Activated CD4-positive, alpha-beta T cell treated with anti-CD3 and anti-CD28 coated beads, Interleukin-2, amount 50 U/mL, for 4 hours (primary cell): ENCODE results near the gene NR5A1.

Source experiments
- DNase-seq, 2 experiments: peaks; one replicate each; pipeline ENCODE4 v3.0.0-alpha.2; 2020

NR5A1 gene

GRCh38 chr9:124513376-124513994 is 6.3 kb upstream of the NR5A1 start:
- no peak for DNase-seq

- no peak for DNase-seq
Observed at GRCh38 chr9:124512806-124513204, 5.6 kb upstream of the NR5A1 start.

- DNase-seq: no peak
Observed at GRCh38 chr9:124511891-124512805, 4.9 kb upstream of the NR5A1 start.

GRCh38 chr9:124511426-124511840 is 4.2 kb upstream of the NR5A1 start:
- no peak for DNase-seq

GRCh38 chr9:124510650-124511425 is 3.6 kb upstream of the NR5A1 start:
- DNase-seq: no peak

GRCh38 chr9:124507880-124508423 is 753 bp upstream of the NR5A1 start:
- no peak for DNase-seq

GRCh38 chr9:124506433-124506832 is 766 bp downstream of the NR5A1 start:
- no peak for DNase-seq

GRCh38 chr9:124505901-124506346 is 1.3 kb downstream of the NR5A1 start:
- DNase-seq: no peak

GRCh38 chr9:124505006-124505900 is 1.9 kb downstream of the NR5A1 start:
- DNase-seq: no peak

GRCh38 chr9:124504530-124505005 is 2.6 kb downstream of the NR5A1 start:
- DNase-seq: no peak

- no peak for DNase-seq
Observed at GRCh38 chr9:124503713-124504529, 3.3 kb downstream of the NR5A1 start.

GRCh38 chr9:124502711-124503702 is 4.2 kb downstream of the NR5A1 start:
- DNase-seq: no peak

GRCh38 chr9:124501771-124502320 is 5.4 kb downstream of the NR5A1 start:
- DNase-seq: no peak

- DNase-seq: no peak
Observed at GRCh38 chr9:124500796-124501611, 6.2 kb downstream of the NR5A1 start.

GRCh38 chr9:124500028-124500795 is 7.0 kb downstream of the NR5A1 start:
- DNase-seq: no peak

GRCh38 chr9:124499216-124499615 is 8.0 kb downstream of the NR5A1 start:
- DNase-seq: no peak

GRCh38 chr9:124498499-124499146 is 8.6 kb downstream of the NR5A1 start:
- DNase-seq: no peak
